ENCODE results near the gene PCDH8.

DNA sequence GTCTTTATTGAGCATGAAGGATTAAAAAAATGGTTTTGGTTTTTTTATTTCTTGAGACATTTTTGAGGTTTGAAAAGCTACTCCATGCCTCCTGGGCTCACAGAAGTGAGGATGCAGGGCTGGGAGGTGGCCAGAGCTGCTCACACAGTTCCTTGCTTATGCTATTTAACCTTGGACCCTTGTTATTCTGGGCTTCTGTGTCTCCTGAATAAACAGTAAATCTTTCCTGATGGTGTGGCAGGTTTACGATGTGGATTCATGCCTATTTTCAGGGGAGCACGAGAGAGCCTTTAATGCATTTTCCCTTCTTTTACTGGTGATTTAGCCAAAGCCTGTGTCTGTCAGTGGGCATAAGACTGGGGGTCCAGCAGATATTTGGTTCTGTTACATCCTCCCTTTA is 34.3 kb upstream of the PCDH8 start:
- no peak for TF ChIP-seq GATA3 (IDR thresholded peaks at IDR 0.05; ENCODE audit: low read depth, low read length)
- no peak for TF ChIP-seq GATA2 (IDR thresholded peaks at IDR 0.05; ENCODE audit: low read depth, low read length)
